Hematopoietic multipotent progenitor cell (in vitro differentiated cells): ENCODE data around the gene ESYT1. TPM values are rescaled to one million over a fixed set of nuclear protein-coding genes. Genes with fewer than 3 reads are reported as not detected.

Source experiments
- DNase-seq, 3 donors: peaks; one replicate each; pipeline ENCODE4 v3.0.0-alpha.2; 2011 to 2015; ENCODE audit warnings: low read depth in 2 of 3, low spot score in 2 of 3
- total RNA-seq: library from RNA; depleted of rRNA; stranded (reverse); fragments of >200 nt; gene quantifications from one replicate; pipeline ENCODE4 v1.2.3, GENCODE V29; 2012

The ESYT1 gene
- total RNA-seq, 1 donor = 254 TPM

DNA sequence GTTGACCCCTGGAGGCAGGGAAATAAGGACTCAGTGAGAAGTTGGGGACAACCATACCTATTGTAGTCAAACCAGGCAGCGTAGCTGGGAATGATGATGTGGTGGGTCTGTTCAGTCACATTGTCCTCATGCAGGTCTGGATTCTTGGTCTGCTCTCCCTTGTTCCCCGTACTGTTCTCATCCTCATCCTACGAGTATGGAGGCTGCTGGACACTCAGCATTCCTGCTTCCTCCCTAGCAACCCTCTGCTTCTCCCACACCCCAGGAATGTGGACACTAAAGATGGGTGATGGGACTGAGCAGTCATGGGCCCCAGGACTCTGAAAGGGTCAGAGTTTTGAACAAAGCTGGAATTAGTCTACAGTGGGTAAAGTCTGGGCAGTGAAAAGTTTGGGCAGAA is 50.3 kb downstream of the ESYT1 start:
- DNase-seq = no peak

DNA sequence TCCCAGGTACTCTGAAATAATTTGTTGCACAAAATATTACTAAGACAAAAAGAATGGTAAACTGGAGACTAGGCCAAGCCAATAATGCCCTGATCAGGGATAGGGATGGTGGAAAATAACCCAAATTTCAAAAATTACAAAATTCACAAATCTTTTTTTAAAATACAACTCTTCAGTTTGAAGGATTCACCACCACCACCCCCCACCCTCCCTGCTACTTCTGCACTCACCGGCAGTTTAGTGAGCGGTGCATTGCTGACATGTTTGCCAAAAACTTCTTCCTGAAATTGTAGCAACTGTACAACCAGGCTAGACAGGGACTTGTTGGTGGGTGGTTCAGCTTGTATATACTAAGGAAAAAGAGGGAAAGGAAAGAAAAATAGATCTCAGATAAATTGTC is 58.9 kb downstream of the ESYT1 start:
- DNase-seq = no peak

DNA sequence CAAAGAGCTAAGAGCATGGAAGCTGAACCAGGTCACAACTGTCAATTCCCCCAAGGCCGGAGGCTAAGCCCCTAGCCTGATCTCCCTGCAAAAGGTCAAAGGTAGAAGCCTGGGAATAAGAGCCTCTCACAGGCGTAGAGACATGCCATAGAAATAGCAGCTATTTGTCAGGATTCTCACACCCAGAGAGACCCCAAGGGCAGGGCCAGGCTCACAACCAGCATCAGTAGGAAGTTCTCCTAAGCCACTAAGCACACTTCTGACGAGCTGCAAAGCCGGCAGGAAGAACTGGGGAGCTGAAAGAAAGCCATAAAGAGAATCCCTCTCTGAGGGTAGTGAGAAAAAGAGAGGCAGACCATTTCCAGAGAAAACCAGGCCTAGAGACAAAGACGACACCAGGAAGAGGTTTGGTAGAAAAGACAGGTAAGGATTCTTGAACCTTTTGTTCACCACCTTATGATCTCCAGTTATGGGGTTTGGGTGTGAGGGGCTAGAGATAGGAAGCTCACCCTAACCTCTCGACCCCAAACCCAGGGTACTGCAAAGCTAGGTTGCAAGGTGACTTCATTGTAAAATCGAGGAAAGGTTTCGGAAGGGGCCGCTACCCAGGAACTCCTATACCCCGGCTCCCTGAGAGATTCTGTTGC is 60.2 kb downstream of the ESYT1 start:
- DNase-seq = no peak

GRCh38 chr12:56188778-56189098 is 60.7 kb downstream of the ESYT1 start:
- no peak for DNase-seq

DNA sequence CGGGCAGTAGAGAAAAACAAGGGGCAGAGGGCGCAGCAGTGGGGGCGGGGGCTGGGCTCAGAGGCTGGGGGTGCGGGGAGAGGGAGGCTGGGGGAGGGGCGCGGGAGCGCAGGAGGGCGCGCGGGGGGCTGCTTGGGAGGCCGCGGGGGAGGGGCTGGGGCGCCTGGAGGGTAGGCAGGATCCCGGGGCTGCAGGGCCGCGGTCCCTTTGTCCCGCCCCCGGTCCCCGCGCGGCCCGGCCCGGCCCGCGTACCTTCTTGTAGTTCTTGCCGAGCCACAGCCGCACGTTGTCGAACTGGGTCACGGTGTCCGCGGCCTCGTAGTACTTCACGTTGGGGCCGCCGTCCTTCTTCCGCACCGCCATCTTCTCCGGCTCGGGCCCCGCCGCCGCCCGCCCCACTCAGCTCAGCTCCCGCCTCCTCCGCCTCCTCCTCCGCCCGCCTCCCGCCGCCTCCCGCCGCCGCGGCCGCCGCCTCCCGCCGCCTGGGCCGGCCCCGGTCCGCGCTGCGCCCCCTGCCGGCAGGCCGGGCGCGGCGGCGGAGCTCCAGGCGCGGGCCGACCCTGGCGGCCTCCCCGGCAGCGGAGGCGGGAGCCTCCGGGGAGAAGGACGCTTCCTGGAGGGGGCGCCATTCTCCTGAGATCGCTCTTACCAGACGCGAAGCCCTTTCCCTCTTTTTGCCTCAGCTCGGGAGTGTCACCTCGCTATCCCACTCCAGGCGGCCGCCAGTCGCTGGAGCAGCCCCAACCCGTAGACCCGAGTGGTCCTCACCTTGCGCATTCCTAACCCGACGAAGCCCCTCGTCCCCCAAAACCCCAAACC is 61.2 kb downstream of the ESYT1 start, which contains the start of gene SMARCC2:
Gene SMARCC2 (minus strand): TSS at position 385 of the 819 bp plus-strand sequence. CDS start 22 bp downstream, at position 363.
- peak; percentile 77 to 90 (median 86) for DNase-seq

- DNase-seq = peak; percentile 55 to 91 (median 82)
These were observed 62.0 kb downstream of the ESYT1 start for GRCh38 chr12:56189918-56190694.

DNA sequence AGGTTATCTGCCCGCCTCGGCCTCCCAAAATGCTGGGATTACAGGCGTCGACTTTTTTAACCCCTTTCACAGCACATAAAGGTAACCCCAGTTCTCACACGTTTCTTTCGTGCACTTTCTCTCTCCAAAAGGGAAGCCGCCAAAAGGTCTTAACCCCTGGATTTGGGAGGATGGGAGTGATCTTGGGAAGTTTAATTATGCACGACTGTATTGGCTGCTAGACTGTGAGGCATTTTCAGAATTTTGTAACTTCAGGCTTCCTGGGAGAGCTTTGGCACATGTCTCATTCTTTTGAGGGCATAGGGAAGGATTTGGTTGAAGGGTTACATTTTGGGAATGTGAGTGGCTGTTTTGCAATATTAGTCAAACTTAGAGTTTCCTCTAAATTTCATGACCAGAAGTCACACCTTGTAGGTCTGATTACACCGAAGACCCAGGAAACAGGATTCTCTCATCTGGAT is 62.7 kb downstream of the ESYT1 start:
- no peak for DNase-seq

- DNase-seq = no peak
These were observed 64.5 kb downstream of the ESYT1 start for GRCh38 chr12:56192582-56192981.

- DNase-seq = peak; percentile 50 to 93 (median 82)
These were observed 65.0 kb downstream of the ESYT1 start for GRCh38 chr12:56193025-56193578.

Other genes starting within 250 kb of the ESYT1 start
- 18.0 TPM for gene PYM1, start 200.4 kb upstream of the ESYT1 start, total RNA-seq
- 53.6 TPM for gene DGKA, start 197.1 kb upstream of the ESYT1 start, total RNA-seq
- 1.3 TPM for gene PMEL, start 162.2 kb upstream of the ESYT1 start, total RNA-seq
- gene CDK2, start 161.4 kb upstream of the ESYT1 start, total RNA-seq = 27.2 TPM
- 39.9 TPM for gene RAB5B, start 154.2 kb upstream of the ESYT1 start, total RNA-seq
- gene SUOX, start 131.0 kb upstream of the ESYT1 start, total RNA-seq = 47.1 TPM
- 5.4 TPM for gene IKZF4, start 107.2 kb upstream of the ESYT1 start, total RNA-seq
- 168 TPM for gene RPS26, start 86.3 kb upstream of the ESYT1 start, total RNA-seq
- 0.27 TPM for gene ERBB3, start 48.1 kb upstream of the ESYT1 start, total RNA-seq
- 113 TPM for gene PA2G4, start 23.7 kb upstream of the ESYT1 start, total RNA-seq
- gene RPL41, start 11.6 kb upstream of the ESYT1 start, total RNA-seq = 3,883 TPM
- 10.2 TPM for gene ZC3H10, start 10.0 kb upstream of the ESYT1 start, total RNA-seq
- 47.1 TPM for gene MYL6B, start 24.3 kb downstream of the ESYT1 start, total RNA-seq
- gene MYL6, start 30.1 kb downstream of the ESYT1 start, total RNA-seq = 563 TPM
- 72.4 TPM for gene SMARCC2, start 61.2 kb downstream of the ESYT1 start, total RNA-seq
- gene RNF41, start 93.7 kb downstream of the ESYT1 start, total RNA-seq = 205 TPM
- gene NABP2, start 96.1 kb downstream of the ESYT1 start, total RNA-seq = 21.0 TPM
- gene SLC39A5, start 101.8 kb downstream of the ESYT1 start, total RNA-seq = 0.54 TPM
- gene ANKRD52, start 130.1 kb downstream of the ESYT1 start, total RNA-seq = 22.9 TPM
- gene COQ10A, start 138.7 kb downstream of the ESYT1 start, total RNA-seq = 17.2 TPM
- 106 TPM for gene CS, start 172.1 kb downstream of the ESYT1 start, total RNA-seq
- gene CNPY2, start 187.7 kb downstream of the ESYT1 start, total RNA-seq = 48.2 TPM
- 61.1 TPM for gene PAN2, start 205.7 kb downstream of the ESYT1 start, total RNA-seq
- 0.81 TPM for gene IL23A, start 210.6 kb downstream of the ESYT1 start, total RNA-seq
- gene STAT2, start 231.8 kb downstream of the ESYT1 start, total RNA-seq = 146 TPM
- gene APOF, start 234.6 kb downstream of the ESYT1 start, total RNA-seq = not detected